OCI-LY1 (cell line): ENCODE results near the gene RAB15.

Source experiments
- CTCF ChIP-seq: fragments of 200-600 bp; sonication (generic), shearing (Covaris generic); IDR thresholded peaks from 2 replicates; pipeline ENCODE4 v1.5.1; 2017; ENCODE audit warnings: mild to moderate bottlenecking, antibody characterized with exemption, low read length, moderate library complexity, mixed read lengths
- EZH2 ChIP-seq: fragments of 200-600 bp; sonication (generic), shearing (Covaris generic); IDR thresholded peaks from 2 replicates; pipeline ENCODE4 v1.8.0; 2017; ENCODE audit warnings: borderline replicate concordance, mixed run types, mild to moderate bottlenecking, antibody characterized with exemption, low read length, moderate library complexity, mixed read lengths

GRCh38 chr14:65000898-65001591, 28.9 kb upstream of the RAB15 start:
- no peak for TF ChIP-seq CTCF
- no peak for TF ChIP-seq EZH2
